ENCODE results near the gene ZNF254. TPM values are rescaled to one million over a fixed set of nuclear protein-coding genes. Genes with fewer than 3 reads are reported as not detected.
"Not testable (repeated sequence)": the region's sequence is repeated elsewhere in the genome, so short reads cannot be mapped to it uniquely, and the experiment has no call there.

Gene ZNF254
- polyA plus RNA-seq, 10 donors, result 13.2 to 21.0 (median 17.8) TPM

DNA sequence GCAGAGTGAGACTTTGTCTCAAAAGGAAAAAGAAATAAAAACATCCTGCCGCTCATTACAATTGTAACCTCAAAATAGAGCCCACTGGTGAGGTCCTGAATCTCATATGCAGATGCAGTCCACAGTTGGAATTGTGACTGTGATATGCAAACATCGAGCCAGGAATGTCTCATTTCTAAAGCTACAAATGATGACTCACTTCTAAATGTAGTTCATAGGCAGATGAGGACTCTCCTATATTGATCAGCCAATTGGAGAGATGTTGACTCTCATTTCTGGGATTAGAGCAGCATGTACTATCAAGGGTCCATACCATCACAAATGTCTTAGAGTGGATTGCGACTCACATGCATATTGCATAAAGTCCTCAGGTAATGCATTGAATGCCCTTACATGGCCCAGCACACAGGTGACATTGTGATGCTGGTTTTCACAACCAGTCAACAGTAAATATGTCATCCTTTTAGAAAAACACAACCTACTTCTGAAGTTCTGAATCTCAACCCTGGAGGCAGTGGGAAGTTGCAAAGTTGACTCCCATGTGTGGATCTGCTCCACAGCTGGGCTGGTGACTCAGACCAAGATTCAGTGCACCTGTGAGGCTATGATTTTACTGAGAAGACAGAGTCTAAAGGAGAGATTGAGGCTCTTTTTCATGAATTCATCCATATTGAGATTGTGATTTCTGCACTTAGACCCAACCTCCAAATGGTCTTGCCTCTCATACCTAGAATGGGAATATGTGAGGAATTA lies 16.9 kb upstream of the ZNF254 start:
- DNase-seq, result no peak

DNA sequence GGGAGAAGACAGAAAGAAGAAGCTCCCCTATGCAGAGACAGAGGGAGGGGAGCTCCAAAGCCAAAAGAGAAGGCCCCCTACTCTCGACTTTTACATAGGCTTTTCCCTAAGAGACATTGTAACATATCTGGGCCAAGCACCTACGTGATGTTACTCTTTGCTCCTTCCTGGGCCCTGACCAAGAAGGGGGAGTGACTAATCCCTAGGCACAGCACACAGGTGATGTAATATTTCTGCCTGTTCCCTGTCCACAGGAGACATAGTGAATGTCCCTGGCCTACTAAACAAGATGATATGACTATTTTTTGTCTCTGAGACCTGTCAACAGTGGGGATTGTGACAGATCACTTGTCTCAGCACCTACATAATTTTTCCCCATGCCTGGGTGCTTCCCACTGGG lies 15.9 kb upstream of the ZNF254 start:
- no peak for DNase-seq

DNA sequence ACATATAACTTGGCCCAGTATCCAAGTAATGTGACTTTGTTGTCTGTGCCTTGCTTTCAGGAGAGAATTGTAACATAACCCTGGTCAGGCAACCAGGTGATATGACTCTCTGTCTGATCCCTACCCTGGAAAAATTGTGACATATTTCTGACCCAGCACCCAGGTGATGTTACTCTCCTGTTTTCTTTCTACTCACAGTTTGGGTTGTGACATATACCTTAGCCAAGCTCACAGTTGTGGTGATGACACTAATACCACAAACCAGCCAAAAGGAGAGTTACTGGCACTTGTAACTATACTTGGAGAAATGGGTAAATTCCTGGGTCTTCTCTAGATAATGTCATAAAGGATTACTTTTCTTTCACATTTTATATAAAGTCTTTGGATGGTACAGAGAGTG lies 14.3 kb upstream of the ZNF254 start:
- DNase-seq, result no peak

DNA sequence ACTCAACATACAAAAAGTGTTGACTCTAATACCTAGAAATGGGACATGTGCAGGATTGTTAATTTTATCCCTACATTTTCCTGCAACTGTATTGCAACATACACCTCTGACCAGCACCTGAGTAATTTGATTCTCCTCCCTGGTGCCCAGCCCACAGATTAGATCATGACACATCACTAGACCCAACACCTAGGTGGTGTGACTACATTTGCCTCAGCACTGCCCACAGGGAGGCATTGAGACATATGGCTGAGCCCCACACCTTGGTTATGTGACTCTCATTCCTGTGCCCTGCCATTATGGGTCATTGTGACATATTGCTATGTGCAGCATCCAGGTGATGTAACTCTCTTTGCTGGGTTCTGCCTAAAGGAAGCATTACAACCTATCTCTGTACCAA lies 13.2 kb upstream of the ZNF254 start:
- no peak for DNase-seq

DNA sequence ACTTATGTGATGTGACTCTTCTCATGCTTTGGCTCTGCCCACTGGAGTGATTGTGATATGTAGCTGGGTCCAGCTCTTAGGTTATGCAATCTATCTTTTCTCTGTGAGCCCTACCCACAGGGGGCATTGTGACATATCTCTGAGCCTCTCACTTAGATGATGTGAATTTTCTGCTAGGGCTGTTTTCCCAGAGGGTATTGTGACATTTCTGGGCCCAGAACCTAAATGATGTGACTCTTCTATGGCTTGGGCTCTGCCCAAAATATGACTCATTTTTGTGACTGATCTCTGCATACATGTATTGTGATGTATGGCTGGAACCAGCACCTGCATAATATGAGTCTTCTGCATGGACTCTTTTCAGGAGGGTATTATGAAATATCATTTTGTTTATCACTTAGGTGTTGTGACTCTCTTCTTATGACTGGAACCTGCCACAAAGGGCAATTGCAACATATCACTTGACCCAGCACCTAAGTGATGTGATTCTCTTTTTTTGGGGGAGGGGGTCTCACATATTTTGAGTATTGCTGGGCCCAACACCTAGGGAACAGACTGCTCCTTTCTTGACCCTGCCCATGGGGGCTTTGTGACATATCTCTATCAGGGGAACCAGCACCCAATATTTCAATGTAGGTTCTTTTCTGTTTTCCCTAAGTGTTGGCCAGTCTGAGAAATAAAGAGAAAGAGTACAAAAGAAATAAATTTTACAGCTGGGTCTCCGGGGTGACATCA lies 12.1 kb upstream of the ZNF254 start:
- no peak for DNase-seq

DNA sequence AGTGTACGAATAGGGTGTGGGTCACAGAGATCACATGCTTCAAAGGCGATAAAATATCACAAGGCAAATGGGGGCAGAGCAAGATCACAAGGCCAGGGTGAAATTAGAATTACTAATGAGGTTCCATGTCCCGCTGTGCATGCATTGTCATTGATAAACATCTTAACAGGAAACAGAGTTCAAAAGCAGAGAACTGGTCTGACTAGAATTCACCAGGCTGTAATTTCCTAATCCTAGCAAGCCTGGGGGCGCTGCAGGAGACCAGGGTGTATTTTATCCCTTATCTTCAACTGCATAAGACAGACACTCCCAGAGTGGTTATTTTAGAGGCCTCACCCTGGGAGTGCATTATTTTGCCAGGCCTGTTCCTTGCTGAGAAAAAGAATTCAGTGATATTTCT lies 11.5 kb upstream of the ZNF254 start:
- DNase-seq, result not testable (repeated sequence)

DNA sequence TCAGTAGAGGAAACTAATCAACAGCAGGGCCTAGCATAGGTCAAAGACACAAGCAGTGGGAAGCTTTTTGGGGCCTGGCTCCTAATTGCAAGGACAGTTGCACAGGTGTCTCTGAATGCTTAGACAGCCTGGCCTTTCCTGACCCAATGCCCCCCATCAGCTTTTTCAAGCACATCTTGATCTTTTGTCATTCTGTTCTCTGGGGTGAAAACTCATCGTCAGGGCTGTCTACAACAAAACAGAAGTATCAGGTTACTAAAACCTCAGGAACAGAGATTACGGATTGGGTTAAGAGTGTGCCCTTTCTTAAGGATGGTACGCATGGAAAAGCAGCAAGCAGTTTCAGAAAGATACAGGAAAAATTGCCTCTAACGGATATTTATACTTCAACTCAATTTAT lies 8.3 kb upstream of the ZNF254 start:
- DNase-seq, result no peak

DNA sequence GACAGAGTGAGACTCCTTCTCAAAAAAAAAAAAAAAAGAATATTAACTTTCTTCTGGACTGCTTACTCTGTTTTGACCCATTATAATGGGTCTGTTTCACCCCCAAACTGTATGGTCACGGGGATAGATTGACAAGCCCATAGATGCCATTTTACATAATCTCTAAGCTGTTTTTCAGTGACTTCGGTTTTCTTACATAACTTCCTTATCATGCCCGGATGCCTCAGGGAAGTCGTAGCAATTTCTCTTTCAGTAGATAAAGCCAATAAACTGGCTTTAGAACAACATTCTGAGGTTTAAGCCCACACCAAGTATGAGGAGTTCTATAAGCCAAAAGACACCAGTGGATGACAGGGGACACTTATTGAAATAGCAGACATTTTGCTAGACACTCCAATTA lies 5.9 kb upstream of the ZNF254 start:
- DNase-seq, result no peak

DNA sequence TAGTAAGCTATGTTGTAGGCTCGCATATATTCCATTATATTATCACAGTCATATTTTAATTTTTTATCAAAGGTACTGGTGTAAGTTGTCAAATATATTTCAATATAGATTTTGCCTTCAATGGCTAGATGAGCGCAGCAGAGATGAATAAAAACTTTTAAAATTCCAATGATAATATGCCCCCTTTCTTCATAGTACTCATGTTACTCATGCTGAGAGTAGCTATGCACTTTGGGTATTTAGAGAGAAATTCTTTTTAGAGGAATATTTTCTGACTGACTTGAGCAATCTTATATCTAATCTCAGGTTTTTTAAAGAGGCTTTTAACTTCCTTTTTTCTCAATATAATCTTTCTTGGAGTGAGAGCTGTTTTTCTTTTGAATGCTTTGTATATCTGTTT lies 11.4 kb downstream of the ZNF254 start:
- DNase-seq, result no peak

DNA sequence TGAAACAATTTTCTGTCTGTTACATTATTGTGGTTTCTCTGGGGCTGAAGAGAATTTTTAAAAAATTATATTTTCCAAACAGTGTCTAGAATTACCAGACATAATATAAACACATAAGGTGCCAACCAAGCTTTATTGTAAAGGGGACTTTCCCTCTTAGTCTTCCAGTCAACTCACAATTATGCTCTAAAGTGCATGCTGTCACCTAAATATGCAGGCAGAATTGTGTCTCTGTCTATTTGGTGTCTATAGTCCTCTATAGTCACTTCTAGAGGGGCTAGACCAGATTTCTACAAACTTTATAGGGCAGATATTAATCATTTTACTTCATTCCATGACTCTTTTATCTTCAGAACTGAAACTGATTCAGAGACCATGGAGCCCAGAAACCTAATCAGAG lies 12.8 kb downstream of the ZNF254 start:
- no peak for DNase-seq

DNA sequence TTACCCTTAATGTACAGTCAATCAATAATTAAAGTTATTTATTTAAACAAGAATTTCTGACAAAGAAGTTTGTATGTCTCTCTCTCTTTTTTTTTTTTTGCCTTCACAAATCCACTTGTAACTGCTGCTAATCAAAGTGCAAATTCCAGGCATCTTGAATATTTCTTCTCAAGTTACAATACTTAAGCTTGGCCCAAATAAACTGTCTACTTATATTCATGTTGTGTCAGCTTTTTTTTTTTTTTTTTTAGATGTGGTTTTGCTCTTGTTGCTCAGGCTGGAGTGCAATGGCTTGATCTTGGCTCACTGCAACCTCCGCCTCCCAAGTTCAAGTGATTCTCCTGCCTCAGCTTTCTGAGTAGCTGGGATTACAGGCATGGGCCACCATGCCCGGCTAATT lies 13.6 kb downstream of the ZNF254 start:
- not testable (repeated sequence) for DNase-seq

DNA sequence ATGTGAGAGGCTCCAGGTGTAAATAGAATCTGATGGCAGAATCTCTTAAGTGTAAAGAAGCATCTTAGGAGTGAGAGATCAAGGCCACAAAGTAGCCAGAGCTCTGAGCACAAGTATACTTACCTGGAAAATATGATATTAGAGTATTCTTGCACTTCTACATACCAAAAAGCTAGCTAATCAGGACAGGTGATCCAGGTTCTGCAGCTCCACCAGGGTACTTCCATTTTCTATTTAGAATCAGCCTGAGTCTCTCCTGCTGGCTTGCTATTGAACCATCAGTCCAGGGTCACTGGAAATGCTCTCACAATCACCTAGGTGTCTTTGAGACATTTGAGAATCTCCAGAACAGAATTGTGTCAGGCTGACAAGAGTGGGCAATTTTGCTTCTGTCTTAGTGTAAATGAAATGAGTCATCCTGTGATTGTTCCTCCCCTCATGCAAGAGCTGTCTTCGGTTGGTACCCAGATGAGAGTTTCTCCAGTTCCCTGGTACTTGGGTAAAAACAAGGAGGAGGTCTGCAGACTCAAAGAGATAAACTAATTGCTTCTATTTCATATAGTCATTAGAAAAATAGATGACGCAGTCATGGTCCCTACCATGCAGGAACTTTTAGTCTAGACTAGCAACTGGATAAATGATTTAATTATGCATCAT lies 14.6 kb downstream of the ZNF254 start:
- no peak for DNase-seq

DNA sequence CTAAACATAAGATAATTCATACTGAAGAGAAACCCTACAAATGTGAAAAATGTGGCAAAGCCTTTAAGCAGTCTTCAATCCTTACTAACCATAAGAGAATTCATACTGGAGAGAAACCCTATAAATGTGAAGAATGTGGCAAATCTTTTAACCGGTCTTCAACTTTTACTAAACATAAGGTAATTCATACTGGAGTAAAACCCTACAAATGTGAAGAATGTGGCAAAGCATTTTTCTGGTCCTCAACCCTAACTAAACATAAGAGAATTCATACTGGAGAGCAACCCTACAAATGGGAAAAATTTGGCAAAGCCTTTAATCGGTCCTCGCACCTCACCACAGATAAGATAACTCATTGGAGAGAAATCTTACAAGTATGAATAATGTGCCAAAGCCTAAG lies 40.6 kb downstream of the ZNF254 start:
- no peak for DNase-seq

DNA sequence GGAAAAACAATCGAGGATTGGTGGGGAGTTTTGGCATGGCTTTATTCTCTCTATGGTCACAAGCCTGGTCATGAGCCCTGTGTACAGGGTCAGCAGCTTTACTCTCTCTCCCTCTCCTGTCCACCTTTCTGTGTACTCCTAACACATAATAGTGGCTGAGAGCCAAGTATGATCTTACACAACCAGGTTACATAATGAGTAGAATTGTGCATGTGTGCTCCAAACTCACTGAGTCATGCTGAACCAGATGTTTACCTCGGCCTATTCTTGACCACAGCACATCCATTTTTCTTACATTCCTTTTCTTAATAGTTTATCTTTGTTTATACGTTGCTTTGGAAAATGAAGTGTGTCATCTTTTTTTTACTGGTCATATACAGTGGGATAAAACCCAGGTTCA lies 53.1 kb downstream of the ZNF254 start:
- peak in 1 of 3 donors; percentile 3 for DNase-seq

DNA sequence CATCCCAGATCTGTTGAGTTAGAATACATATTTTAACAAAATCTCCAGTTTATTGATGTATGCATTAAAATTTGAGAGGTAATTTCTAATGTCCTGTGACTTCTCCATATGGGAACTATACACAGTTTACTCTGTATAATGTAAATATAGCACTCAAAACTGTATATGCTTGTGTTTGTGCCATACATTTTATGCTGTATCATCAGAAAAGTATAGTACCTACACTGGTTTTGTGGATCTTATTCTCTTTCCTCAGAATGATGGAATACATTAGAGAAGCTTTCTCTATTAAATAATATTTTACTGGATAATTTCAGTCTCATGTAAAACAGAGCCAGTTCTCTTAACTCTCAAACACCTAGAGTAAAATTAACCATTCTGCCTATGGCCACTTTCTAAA lies 53.6 kb downstream of the ZNF254 start:
- DNase-seq, result no peak

DNA sequence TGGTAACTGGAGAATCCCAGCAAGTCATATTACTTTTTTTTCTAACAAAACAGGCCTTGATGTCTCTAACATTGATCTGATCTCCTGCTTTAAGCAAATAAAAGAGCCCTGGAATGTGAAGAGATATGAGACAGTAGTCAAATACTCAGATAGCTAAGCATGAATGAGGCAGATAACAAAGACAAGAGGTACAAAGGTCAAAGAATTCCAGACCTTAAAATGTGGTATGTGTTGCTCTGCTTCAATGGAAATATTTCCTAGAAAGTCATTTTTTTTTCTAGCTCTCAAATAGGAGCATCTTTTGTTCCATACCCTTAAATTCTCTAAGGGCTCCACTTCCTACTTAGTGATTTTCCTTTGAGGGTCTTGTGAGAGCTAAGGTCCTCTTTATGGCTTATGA lies 54.6 kb downstream of the ZNF254 start:
- DNase-seq, result no peak

DNA sequence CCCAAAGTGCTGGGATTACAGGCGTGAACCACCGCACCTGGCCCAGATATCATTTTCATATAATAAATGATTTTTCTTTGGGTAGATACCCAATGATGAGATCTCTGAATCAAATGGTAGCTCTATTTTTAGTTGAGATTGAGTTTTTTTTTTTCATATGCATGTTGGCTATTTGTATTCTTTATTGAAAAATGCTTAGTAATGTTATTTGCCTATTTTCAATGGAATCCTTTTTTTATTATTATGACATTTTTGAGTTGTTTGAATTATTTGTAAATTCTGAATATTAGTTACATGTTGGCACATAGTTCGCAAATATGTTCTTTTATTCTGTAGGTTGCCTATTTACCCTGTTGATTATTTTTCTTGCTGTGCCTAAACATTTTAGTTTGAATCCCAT lies 55.8 kb downstream of the ZNF254 start:
- DNase-seq, result no peak

DNA sequence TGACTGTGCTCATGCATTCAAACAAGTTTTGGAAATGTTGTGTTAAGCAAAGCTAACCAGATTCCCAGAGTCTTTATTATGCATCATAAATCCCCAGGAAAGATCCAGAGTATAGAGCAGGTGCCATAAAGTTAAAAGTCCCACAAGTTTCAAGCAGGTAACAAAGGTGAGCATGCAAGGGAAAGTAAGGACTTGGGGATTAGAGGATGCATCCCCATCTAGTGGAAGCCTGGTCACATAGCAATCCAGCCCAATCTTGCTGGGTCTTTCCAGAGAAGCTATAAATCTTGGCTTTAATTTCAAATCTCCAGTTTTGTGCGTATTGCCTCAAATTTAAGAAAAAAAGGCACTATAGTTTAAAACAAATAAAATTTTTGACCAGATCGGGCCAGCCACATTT lies 72.7 kb downstream of the ZNF254 start:
- DNase-seq, result no peak

DNA sequence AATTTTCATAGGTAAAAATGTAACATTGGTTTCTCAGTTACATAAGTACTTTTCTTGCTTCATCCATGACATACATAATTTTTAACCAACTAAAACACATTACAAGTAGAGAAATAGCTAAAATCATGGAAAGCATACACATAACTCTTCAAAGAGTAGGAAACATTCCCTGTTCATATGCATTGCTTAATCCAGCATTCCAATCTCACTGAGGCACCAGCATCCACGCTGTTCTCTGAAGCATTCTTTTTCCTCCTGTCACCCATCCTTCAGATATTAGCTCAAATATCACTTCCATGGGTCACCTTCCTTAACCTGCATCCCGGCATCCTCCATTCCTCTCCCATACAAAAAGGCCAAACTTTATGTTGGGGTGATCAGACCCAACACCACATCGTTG lies 79.1 kb downstream of the ZNF254 start:
- DNase-seq, result no peak

DNA sequence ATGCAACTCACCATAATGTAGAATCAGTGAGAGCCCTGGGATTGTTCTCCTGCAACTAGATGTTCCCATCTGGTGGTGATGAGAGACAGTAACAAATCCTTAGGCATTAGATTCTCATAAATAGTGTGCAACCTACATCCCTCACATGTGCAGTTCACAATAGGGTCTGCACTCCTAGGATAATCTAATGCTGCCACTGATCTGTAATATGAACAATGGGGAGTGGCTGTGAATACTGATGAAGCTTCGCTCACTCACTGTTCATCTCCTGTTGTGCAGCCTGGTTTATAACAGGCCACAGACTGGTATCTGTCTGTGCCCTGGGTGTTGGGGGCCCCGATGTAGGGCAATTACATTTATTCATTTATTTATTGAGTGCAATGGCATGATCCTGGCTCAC lies 86.9 kb downstream of the ZNF254 start:
- no peak for DNase-seq

DNA sequence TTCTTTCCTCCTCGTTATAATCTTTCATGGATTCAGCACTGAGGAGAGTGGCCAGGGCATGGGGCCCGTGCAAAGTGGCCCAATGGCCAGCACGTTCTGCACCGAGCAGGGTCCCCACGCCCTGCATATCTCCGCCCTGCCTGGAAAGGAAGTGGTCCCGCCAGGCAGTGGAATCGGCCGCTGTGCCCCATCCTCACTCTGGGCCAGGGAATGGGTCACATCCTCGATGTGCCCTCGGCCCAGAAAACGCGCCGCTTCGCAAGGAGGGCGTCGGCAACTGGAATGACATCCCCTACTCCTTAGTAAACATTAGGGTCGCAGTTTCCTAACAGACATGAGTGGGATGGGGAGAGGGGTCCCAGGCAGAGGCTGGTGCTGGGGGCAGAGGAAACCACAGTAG lies 90.7 kb downstream of the ZNF254 start:
- no peak for DNase-seq

DNA sequence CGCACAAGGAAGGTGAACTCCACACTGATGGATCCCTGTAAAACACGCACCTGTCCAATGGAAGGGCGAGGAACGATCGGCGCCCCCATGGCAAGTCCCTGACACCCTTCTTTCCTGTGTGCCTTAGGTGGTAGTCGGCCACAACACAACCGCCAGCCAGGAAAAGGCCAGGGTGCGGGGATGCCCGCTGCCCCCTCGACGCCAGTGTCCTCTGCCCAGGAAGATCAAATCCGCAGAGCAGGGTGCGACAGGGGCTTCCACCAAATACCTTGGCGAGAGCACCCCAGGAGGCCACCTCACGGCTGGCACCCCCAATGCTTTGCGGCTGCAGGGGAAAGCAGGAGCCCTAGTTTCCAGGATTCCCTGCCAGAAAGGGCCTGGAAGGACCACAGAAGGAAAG lies 91.2 kb downstream of the ZNF254 start:
- no peak for DNase-seq

Measured in muscle of back (tissue), 11 donors.